ENCODE results near the gene NXNL1. TPM values are rescaled to one million over a fixed set of nuclear protein-coding genes. Genes with fewer than 3 reads are reported as not detected.
A peak's percentile ranks its signal among the peaks of the same experiment; 100 is the strongest.

The NXNL1 gene
- total and polyA plus RNA-seq, 9 of the 15 experiments (the other 6 are each of a cell fraction or from before 2014, with no cell fraction given): not detected

DNA sequence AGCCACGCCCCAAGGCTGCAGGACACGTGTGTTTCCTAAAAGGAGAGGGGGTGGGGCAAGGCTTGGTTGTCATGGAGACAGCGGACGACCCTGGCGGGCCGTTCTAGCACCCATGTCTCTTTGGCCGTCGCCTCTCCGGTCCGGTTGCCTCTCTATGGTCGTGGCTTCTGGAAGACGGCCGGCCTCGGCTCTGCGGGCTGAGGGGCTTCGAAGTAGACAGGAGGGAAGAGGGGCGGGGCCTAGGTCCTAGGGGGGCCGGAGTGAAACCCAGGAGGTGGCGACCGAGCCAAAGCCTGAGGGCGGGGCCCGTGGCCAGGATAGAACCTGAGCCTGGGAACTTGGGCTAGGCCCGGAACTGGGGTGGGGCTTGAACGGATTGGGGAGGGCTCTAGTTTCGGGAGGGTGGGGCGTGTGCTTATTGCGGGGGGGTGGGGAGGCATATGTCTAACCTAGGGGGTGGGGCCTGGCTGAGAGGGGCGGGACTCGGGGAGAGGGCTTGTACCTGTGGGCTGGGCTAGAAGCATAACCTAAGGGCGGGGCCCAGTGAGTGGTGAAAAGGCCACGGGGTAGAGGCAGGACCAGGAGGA, 8.8 kb upstream of the NXNL1 start:
- in situ Hi-C loops (cut with MboI): loop anchor here (5.0 kb wide), 1 partner anchor 72 kb away; no protein-coding TSS in a partner anchor
- Histone ChIP-seq H3K9me1 (ENCODE audit: control insufficient read depth, insufficient read depth, low read length) (no peaks in the 10 kb centered on the region), H3K9ac (ENCODE audit: insufficient read depth in 1 of 2, low read depth in 2 of 2, low read length in 2 of 2) (peak overlapping the region; percentile 58 to 92), H3K4me1 (replicated peaks in 1 of 2; ENCODE audit: control insufficient read depth in 2 of 2, insufficient read depth in 2 of 2, low read length in 2 of 2) (peaks cover 30 to 43% of the 10 kb centered on the region in 2 experiments), H3K79me2 (ENCODE audit: control insufficient read depth, insufficient read depth, low read length) (no peaks in the 10 kb centered on the region), H3K27me3 (ENCODE audit: control insufficient read depth in 2 of 2, insufficient read depth in 2 of 2, low read length in 2 of 2) (no peaks in the 10 kb centered on the region; a peak in 1 of 5 replicates), H3K4me2 (ENCODE audit: insufficient read depth, low read length) (peak overlapping the region; percentile 96), H3K9me3 (replicated peaks; ENCODE audit: control insufficient read depth, insufficient read depth, low read depth, low read length) (peaks cover 2% of the 10 kb centered on the region; the same call in 1 of the 2 replicates), H2AFZ (ENCODE audit: low read depth, low read length) (peak overlapping the region; percentile 98), H4K20me1 (replicated peaks; ENCODE audit: control insufficient read depth, insufficient read depth, low read length) (no peaks in the 10 kb centered on the region), H3K27ac (ENCODE audit: extremely low read depth, low read depth, low read length) (peak overlapping the region; percentile 73), H3K36me3 (ENCODE audit: control insufficient read depth, insufficient read depth, low read length) (no peaks in the 10 kb centered on the region), H3K4me3 (peak overlapping the region; percentile 76)
- peak; percentile 92 to 98 (median 94) for DNase-seq (ENCODE audit: extremely low read depth in 1 of 4, low spot score in 3 of 4)
- intact Hi-C loops (cut with micrococcal nuclease): loop anchor here (2.0 to 5.0 kb wide), 3 partner anchors 17 to 388 kb away; partner anchors contain the start of gene RPL18A
- FAIRE-seq: no peak
- peak; percentile 84 for ATAC-seq
- ChIA-PET POLR2A (interaction anchor here (0.6 to 1.0 kb wide), 3 partner anchors 42 to 200 kb away, joined by 3 to 4 read pairs (median 3); partner anchors contain the start of genes BST2 and PGLS), CTCF (ENCODE audit: low intra/inter-chr PET ratio) (no interaction called here)
- BruUV-seq (replicated peaks): no TSS peak
- under 1% methylated on average over 25 of the region's 31 CpGs for WGBS (ENCODE audit: insufficient coverage, low coverage, missing lambda C conversion rate)
- TF ChIP-seq FOXK2 (conservative IDR thresholded peaks at IDR 0.05 in 1 of 2, IDR thresholded peaks at IDR 0.05 in 1 of 2; ENCODE audit: low read depth in 2 of 2): peak in 1 of 2 experiments; percentile 76; a peak in 2 of 4 replicates
- no peak for TF ChIP-seq ZNF75A (CRISPR knock-in tag; IDR thresholded peaks at IDR 0.05)
- TF ChIP-seq LEF1 (IDR thresholded peaks at IDR 0.05): 0 out of 2 replicates have a peak, but pooled peaks have one; percentile 11
- TF ChIP-seq KLF13 (tag; IDR thresholded peaks at IDR 0.05; ENCODE audit: borderline replicate concordance, low read depth): peak; percentile 95
- no peak for TF ChIP-seq MYBL2 (IDR thresholded peaks at IDR 0.05; ENCODE audit: low read depth)
- no peak for TF ChIP-seq MYBL2 (CRISPR knock-in tag; IDR thresholded peaks at IDR 0.05; ENCODE audit: borderline replicate concordance)
- TF ChIP-seq, protein P1, sequence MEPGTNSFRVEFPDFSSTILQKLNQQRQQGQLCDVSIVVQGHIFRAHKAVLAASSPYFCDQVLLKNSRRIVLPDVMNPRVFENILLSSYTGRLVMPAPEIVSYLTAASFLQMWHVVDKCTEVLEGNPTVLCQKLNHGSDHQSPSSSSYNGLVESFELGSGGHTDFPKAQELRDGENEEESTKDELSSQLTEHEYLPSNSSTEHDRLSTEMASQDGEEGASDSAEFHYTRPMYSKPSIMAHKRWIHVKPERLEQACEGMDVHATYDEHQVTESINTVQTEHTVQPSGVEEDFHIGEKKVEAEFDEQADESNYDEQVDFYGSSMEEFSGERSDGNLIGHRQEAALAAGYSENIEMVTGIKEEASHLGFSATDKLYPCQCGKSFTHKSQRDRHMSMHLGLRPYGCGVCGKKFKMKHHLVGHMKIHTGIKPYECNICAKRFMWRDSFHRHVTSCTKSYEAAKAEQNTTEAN (CRISPR knock-in tag; IDR thresholded peaks at IDR 0.05): 0 out of 2 replicates have a peak, but pooled peaks have one; percentile 54
- TF ChIP-seq, protein P2, sequence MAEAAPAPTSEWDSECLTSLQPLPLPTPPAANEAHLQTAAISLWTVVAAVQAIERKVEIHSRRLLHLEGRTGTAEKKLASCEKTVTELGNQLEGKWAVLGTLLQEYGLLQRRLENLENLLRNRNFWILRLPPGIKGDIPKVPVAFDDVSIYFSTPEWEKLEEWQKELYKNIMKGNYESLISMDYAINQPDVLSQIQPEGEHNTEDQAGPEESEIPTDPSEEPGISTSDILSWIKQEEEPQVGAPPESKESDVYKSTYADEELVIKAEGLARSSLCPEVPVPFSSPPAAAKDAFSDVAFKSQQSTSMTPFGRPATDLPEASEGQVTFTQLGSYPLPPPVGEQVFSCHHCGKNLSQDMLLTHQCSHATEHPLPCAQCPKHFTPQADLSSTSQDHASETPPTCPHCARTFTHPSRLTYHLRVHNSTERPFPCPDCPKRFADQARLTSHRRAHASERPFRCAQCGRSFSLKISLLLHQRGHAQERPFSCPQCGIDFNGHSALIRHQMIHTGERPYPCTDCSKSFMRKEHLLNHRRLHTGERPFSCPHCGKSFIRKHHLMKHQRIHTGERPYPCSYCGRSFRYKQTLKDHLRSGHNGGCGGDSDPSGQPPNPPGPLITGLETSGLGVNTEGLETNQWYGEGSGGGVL (CRISPR knock-in tag; IDR thresholded peaks at IDR 0.05): no peak
- TF ChIP-seq, protein P3, sequence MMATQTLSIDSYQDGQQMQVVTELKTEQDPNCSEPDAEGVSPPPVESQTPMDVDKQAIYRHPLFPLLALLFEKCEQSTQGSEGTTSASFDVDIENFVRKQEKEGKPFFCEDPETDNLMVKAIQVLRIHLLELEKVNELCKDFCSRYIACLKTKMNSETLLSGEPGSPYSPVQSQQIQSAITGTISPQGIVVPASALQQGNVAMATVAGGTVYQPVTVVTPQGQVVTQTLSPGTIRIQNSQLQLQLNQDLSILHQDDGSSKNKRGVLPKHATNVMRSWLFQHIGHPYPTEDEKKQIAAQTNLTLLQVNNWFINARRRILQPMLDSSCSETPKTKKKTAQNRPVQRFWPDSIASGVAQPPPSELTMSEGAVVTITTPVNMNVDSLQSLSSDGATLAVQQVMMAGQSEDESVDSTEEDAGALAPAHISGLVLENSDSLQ (IDR thresholded peaks at IDR 0.05): no peak
- TF ChIP-seq ZNF785 (CRISPR knock-in tag; IDR thresholded peaks at IDR 0.05): no peak
- TF ChIP-seq TRIM28 (IDR thresholded peaks at IDR 0.05): no peak
- peak; percentile 52; the same call in 1 of the 2 replicates for TF ChIP-seq PHF8 (IDR thresholded peaks at IDR 0.05; ENCODE audit: borderline replicate concordance, low read length)
- TF ChIP-seq, protein P4, sequence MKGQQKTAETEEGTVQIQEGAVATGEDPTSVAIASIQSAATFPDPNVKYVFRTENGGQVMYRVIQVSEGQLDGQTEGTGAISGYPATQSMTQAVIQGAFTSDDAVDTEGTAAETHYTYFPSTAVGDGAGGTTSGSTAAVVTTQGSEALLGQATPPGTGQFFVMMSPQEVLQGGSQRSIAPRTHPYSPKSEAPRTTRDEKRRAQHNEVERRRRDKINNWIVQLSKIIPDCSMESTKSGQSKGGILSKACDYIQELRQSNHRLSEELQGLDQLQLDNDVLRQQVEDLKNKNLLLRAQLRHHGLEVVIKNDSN (CRISPR knock-in tag; IDR thresholded peaks at IDR 0.05): peak; percentile 87
- TF ChIP-seq, protein P5, sequence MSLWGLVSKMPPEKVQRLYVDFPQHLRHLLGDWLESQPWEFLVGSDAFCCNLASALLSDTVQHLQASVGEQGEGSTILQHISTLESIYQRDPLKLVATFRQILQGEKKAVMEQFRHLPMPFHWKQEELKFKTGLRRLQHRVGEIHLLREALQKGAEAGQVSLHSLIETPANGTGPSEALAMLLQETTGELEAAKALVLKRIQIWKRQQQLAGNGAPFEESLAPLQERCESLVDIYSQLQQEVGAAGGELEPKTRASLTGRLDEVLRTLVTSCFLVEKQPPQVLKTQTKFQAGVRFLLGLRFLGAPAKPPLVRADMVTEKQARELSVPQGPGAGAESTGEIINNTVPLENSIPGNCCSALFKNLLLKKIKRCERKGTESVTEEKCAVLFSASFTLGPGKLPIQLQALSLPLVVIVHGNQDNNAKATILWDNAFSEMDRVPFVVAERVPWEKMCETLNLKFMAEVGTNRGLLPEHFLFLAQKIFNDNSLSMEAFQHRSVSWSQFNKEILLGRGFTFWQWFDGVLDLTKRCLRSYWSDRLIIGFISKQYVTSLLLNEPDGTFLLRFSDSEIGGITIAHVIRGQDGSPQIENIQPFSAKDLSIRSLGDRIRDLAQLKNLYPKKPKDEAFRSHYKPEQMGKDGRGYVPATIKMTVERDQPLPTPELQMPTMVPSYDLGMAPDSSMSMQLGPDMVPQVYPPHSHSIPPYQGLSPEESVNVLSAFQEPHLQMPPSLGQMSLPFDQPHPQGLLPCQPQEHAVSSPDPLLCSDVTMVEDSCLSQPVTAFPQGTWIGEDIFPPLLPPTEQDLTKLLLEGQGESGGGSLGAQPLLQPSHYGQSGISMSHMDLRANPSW (CRISPR knock-in tag; IDR thresholded peaks at IDR 0.05): no peak
